Measurements from ENCODE around the gene ZCCHC7. TPM values are rescaled to one million over a fixed set of nuclear protein-coding genes. Genes with fewer than 3 reads are reported as not detected.

Gene ZCCHC7
- total RNA-seq, 4 donors from 2014 or later, result 4.8 to 11.2 (median 6.9) TPM

GRCh38 chr9:37311938-37312708 is 191.7 kb downstream of the ZCCHC7 start:
- TF ChIP-seq CTCF (IDR thresholded peaks at IDR 0.05 in 4 of 5, conservative IDR thresholded peaks at IDR 0.05 in 1 of 5) (no peak), POLR2A (IDR thresholded peaks at IDR 0.05) (no peak)
- intact Hi-C loops (cut with DNase I; ENCODE audit: low total_unique reads) (no loop called here), in situ Hi-C loops (cut with MboI; ENCODE audit: low sequenced_read_pairs in 4 of 4) (no loop called here)
- H3K4me3 ChIP-seq, result no peak overlapping the region
- no peaks in the 10 kb centered on the region for H3K4me1 ChIP-seq
- H3K9me3 ChIP-seq, result no peaks in the 10 kb centered on the region
- DNase-seq (no peak), ATAC-seq (no peak)
- peaks cover 1 to 3% of the 10 kb centered on the region in 2 donors for H3K36me3 ChIP-seq
- no peaks in the 10 kb centered on the region for H3K27me3 ChIP-seq
- no peak overlapping the region for H3K27ac ChIP-seq

- TF ChIP-seq POLR2A (IDR thresholded peaks at IDR 0.05) (no peak), CTCF (IDR thresholded peaks at IDR 0.05 in 4 of 5, conservative IDR thresholded peaks at IDR 0.05 in 1 of 5) (no peak)
- no peaks in the 10 kb centered on the region for H3K9me3 ChIP-seq
- no peaks in the 10 kb centered on the region for H3K36me3 ChIP-seq
- in situ Hi-C loops (cut with MboI; ENCODE audit: low sequenced_read_pairs in 4 of 4) (no loop called here), intact Hi-C loops (cut with DNase I; ENCODE audit: low total_unique reads) (loop anchor here (10.0 kb wide), 1 partner anchor 239 kb away; no protein-coding TSS in a partner anchor)
- no peak overlapping the region for H3K4me3 ChIP-seq
- no peaks in the 10 kb centered on the region for H3K27me3 ChIP-seq
- no peak for DNase-seq
- ATAC-seq, result no peak
- no peak overlapping the region for H3K27ac ChIP-seq
- H3K4me1 ChIP-seq, result no peaks in the 10 kb centered on the region
Measured at GRCh38 chr9:37324261-37324683, 203.9 kb downstream of the ZCCHC7 start.

GRCh38 chr9:37324691-37325490 is 204.5 kb downstream of the ZCCHC7 start:
- no peaks in the 10 kb centered on the region for H3K4me1 ChIP-seq
- ATAC-seq (no peak), DNase-seq (no peak)
- H3K9me3 ChIP-seq, result no peaks in the 10 kb centered on the region
- no peak for TF ChIP-seq CTCF (IDR thresholded peaks at IDR 0.05 in 4 of 5, conservative IDR thresholded peaks at IDR 0.05 in 1 of 5)
- no peak for TF ChIP-seq POLR2A (IDR thresholded peaks at IDR 0.05)
- in situ Hi-C loops (cut with MboI; ENCODE audit: low sequenced_read_pairs in 4 of 4), result no loop called here
- no peak overlapping the region for H3K27ac ChIP-seq
- intact Hi-C loops (cut with DNase I; ENCODE audit: low total_unique reads), result loop anchor here (5.0 to 10.0 kb wide), 2 partner anchors 240 to 453 kb away; no protein-coding TSS in a partner anchor
- no peak overlapping the region for H3K4me3 ChIP-seq
- no peaks in the 10 kb centered on the region for H3K27me3 ChIP-seq
- H3K36me3 ChIP-seq, result no peaks in the 10 kb centered on the region

GRCh38 chr9:37325778-37326177 is 205.4 kb downstream of the ZCCHC7 start:
- Histone ChIP-seq H3K36me3 (no peaks in the 10 kb centered on the region), H3K4me1 (no peaks in the 10 kb centered on the region), H3K9me3 (no peaks in the 10 kb centered on the region), H3K4me3 (no peak overlapping the region), H3K27me3 (no peaks in the 10 kb centered on the region), H3K27ac (no peak overlapping the region)
- intact Hi-C loops (cut with DNase I; ENCODE audit: low total_unique reads) (loop anchor here (5.0 to 10.0 kb wide), 2 partner anchors 241 to 453 kb away; no protein-coding TSS in a partner anchor), in situ Hi-C loops (cut with MboI; ENCODE audit: low sequenced_read_pairs in 4 of 4) (no loop called here)
- no peak for ATAC-seq
- TF ChIP-seq POLR2A (IDR thresholded peaks at IDR 0.05) (no peak), CTCF (IDR thresholded peaks at IDR 0.05 in 4 of 5, conservative IDR thresholded peaks at IDR 0.05 in 1 of 5) (no peak)
- no peak for DNase-seq

Data from gastrocnemius medialis (tissue), 4 donors.